DMS79 treated with DMSO at 0.1 percent for 48 hours (cell line): Measurements from ENCODE around the gene INHBE.
"Not testable (repeated sequence)": the region's sequence is repeated elsewhere in the genome, so short reads cannot be mapped to it uniquely, and the experiment has no call there.

ENCODE experiments used
- DNase-seq: peaks from one replicate; lab custom pipeline; 2025; lab: John Stamatoyannopoulos, UW

Gene INHBE

DNA sequence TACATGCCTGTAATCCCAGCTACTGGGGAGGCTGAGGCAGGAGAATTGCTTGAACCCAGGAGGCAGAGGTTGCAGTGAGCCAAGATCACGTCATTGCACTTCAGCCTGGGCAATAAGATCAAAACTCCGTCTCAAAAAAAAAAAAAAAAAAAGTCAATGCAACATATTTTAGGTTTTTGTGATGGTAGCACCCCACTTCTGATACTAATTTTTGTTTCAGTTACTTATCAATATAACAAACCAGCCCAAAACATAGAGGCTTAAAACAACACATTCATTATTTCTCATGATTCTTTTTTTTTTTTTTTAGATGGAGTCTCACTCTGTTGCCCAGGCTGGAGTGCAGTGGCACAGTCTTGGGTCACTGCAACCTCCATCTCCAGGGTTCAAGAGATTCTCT is 13.7 kb upstream of the INHBE start:
- not testable (repeated sequence) for DNase-seq

DNA sequence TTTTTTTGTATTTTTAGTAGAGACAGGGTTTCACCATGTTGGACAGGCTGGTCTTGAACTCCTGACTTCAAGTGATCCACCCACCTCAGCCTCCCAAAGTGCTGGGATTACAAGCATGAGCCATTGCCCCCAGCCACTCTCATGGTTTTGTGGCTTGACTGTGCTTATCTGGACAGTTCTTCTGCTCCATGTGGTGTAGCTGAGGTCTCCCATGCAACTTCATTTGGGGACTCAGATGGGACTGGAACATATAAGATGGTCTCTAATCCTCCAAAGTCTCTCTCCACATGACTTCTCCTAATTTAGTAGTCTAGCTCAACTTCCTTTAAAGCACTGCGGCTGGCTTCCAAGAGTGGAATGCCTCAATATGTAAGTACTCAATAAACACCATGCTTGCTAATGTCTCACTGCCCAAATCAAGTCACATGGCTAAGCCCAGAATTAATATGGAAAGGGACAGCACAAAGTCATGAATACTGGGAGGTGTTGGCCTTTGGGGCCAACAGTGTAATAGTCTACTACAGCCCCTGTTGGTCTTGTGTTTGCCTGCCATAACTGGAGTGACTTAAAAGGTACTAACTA is 13.2 kb upstream of the INHBE start:
- DNase-seq = no peak

DNA sequence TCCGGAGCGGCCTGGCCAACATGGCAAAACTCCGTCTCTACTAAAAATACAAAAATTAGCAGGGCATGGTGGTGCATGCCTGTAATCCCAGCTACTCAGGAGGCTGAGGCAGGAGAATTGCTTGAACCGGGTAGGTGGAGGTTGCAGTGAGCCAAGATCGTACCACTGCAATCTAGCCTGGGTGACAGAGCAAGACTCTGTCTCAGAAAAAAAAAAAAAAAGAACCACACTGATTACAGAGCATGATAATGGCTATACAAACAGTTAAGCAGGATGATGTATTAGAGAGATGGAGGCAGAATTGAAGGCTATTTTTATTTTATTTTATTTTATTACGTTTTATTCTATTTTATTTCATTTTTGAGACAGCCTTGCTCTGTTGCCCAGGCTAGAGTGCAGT is 10.8 kb upstream of the INHBE start:
- not testable (repeated sequence) for DNase-seq

DNA sequence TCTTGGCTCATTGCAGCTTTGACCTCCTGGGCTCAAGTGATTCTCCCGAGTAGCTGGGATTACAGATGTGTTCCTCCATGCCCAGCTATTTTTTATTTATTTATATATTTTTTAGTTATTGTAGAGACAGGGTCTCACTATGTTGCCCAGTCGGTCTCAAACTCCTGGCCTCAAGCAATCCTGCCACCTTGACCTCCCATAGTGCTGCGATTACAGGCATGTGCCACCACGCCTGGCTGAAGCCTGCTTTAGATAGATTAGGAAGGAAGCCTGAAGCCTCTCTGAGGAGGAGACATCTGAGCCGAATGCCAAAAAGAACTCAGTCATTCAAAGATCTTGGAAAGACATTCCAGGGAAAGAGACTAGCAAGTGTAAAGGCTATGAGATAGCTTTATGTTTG is 10.4 kb upstream of the INHBE start:
- DNase-seq = no peak

DNA sequence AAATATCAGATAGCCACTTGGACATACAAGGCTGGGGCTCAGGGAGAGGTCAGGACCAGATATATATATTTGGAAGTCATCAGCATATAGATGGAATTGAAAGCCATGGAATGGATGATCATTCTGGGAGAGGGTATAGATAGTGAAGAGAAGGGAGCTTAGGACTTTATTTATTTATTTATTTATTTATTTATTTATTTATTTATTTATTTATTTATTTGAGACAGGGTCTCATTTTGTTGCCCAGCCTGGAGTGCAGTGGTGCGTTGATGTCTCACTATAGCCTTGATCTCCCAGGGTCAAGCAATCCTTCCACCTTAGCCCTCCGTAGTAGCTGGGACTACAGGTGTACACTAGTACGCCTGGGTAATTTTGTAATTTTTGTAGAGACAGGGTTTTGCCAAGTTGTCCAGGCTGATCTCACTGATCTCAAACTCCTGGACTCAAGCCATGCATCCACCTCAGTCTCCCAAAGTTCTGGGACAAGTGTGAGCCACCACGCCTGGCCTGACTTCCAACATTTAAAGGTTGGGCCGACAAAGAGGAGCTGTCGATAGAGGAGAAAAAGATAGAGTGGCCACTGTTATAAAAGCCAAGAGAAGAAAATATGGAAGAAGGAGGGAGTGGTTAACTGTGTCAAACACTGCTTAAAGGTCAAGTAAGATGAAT is 8.7 kb upstream of the INHBE start:
- DNase-seq = no peak

DNA sequence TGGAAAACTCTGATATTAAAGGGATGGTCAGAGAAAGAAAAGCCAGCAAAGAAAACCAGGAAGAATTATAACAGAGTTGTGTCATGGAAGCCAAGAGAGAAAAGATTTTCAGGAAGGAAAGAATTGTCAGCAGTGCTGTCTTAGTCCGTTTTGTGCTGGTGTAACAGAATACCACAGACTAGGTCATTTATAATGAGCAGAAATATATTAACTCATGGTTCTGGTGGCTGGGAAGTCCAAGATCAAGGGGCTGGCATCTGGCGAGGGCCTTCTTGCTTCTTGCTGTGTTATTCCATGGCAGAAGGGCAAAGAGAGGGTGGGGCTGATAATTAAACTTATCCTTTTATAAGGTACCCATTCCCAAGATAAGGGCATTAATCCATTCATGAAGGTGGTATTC is 6.4 kb upstream of the INHBE start:
- DNase-seq = no peak

DNA sequence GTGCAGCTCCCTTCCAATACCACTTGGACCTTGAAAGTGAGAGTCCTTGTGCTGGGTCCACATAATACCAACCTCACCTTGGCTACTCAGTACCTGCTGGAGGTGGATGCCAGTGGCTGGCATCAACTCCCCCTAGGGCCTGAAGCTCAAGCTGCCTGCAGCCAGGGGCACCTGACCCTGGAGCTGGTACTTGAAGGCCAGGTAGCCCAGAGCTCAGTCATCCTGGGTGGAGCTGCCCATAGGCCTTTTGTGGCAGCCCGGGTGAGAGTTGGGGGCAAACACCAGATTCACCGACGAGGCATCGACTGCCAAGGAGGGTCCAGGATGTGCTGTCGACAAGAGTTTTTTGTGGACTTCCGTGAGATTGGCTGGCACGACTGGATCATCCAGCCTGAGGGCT is 5.7 kb upstream of the INHBE start:
- DNase-seq = no peak

DNA sequence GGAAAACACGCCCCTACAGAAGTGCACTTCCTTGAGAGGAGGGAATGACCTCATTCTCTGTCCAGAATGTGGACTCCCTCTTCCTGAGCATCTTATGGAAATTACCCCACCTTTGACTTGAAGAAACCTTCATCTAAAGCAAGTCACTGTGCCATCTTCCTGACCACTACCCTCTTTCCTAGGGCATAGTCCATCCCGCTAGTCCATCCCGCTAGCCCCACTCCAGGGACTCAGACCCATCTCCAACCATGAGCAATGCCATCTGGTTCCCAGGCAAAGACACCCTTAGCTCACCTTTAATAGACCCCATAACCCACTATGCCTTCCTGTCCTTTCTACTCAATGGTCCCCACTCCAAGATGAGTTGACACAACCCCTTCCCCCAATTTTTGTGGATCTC is 5.0 kb upstream of the INHBE start:
- DNase-seq = no peak

DNA sequence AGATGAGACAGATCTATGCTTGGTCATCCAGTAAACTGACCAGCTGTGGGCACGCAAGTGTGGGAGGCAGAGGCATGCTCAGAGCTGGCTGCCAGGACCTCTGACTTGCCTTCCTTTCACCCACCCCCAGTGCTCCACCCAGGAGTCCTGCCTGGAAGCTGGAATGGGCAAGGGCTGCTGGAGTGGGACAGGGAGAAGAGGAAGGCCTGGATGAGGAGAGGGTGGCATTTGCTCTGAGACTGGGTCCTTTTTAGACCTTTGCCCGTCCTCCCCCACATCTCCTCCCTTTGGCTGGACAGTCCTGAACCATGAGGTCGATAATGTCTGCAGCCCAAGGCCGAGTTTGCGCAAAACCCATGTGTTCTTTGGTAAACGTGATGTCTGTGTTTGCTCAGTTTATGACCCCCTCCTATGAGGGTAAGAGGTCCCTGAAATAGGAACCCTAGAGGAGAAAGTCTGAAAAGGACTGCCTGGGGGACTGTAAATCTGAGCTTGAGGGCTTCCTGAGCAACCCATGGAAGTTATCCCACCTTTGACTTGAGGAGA is 3.8 kb upstream of the INHBE start:
- DNase-seq = no peak

DNA sequence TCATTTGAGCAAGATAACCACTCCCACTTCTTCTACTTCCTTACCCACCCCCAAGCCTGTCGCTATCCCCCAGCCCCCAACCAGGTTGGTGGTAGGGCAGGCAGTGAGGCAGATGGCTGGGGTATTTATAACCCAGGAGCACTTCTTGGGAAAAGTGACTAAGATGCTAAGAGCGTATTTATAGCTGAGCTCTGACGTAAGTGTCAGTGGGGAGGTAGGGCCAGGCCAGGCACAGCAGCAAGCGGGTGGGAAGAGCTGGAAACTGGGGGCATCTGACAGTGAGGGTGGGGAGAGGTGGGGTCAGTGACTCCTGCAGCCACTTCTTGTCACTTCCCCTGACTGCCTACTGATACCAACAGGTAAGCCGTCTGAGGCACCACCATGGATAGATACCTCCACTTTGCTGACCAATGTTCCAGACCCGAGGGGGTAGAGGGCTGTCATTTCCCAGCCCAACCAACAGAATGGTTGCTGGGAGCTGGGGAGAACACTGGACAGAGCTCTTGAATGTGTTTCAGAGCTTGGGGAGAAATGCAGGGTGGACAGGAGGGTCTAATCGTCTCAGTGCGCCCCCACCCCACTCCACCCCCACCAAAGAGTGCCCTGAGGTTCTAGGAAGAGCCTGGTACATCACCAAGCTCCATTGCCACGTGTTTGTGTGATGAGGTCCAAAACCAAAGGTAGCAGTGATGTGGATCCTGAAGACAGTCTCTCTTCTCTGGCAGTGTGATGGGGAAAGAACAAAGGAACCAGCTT is 2.7 kb upstream of the INHBE start:
- no peak for DNase-seq

DNA sequence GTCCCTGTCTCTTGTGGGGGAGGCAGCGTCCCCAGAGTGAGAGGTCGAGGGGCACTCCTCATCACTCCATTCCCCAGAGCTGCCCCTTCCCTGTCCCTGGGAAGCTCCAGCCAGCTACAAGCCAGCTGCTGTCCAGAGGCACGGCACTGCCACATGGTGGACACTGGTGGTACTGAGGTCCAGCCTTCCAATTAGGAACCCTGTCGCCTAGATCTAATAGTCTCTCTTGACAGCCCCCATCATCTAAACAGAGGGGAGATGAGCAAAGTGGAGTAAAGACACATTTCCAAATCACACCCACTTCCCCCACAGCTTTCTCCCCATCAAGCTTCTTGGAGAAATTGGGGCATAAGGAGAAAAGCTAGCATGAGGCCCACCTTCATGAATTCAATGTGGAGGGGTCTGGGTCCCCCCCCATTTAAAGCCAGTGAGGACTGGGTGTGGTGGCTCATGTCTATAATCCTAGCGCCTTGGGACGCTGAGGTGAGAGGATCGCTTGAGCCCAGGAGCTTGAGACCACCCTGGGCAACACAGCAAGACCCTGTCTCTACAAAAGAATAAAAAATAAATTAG is 2.1 kb upstream of the INHBE start:
- DNase-seq = peak; percentile 35

DNA sequence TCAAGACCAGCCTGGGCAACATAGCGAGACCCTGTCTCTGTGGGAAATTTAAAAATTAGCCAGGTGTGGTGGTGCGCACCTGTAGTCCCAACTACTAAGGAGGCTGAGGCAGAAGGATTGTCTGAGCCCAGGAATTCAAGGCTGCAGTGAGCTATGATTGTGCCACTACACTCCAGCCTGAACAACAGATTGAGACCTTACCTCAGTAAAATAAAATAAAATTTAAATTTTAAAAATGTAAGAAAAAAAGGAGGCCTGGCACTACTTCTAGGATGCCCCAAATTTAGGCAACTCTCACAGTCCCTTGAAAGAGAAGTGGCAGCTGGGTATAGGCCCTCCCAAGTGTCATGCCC is 918 bp upstream of the INHBE start:
- DNase-seq = no peak

DNA sequence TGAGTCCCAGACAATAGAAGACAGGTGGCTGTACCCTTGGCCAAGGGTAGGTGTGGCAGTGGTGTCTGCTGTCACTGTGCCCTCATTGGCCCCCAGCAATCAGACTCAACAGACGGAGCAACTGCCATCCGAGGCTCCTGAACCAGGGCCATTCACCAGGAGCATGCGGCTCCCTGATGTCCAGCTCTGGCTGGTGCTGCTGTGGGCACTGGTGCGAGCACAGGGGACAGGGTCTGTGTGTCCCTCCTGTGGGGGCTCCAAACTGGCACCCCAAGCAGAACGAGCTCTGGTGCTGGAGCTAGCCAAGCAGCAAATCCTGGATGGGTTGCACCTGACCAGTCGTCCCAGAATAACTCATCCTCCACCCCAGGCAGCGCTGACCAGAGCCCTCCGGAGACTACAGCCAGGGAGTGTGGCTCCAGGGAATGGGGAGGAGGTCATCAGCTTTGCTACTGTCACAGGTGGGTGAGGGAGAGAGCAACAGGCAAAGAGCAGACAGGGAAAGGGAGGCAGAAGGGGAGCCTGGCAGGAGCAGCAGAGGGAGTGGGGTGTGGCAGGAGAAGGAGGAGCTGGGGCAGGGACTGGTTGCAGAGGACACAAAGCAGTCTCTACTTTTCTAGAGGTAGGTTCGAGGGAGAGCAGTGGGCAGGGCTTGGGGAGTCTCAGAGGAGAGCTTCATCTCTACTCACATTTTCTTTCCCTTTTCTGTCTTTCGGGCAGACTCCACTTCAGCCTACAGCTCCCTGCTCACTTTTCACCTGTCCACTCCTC is 452 bp downstream of the INHBE start:
- no peak for DNase-seq

DNA sequence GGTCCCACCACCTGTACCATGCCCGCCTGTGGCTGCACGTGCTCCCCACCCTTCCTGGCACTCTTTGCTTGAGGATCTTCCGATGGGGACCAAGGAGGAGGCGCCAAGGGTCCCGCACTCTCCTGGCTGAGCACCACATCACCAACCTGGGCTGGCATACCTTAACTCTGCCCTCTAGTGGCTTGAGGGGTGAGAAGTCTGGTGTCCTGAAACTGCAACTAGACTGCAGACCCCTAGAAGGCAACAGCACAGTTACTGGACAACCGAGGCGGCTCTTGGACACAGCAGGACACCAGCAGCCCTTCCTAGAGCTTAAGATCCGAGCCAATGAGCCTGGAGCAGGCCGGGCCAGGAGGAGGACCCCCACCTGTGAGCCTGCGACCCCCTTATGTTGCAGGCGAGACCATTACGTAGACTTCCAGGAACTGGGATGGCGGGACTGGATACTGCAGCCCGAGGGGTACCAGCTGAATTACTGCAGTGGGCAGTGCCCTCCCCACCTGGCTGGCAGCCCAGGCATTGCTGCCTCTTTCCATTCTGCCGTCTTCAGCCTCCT is 1.1 kb downstream of the INHBE start:
- peak; percentile 55 for DNase-seq

DNA sequence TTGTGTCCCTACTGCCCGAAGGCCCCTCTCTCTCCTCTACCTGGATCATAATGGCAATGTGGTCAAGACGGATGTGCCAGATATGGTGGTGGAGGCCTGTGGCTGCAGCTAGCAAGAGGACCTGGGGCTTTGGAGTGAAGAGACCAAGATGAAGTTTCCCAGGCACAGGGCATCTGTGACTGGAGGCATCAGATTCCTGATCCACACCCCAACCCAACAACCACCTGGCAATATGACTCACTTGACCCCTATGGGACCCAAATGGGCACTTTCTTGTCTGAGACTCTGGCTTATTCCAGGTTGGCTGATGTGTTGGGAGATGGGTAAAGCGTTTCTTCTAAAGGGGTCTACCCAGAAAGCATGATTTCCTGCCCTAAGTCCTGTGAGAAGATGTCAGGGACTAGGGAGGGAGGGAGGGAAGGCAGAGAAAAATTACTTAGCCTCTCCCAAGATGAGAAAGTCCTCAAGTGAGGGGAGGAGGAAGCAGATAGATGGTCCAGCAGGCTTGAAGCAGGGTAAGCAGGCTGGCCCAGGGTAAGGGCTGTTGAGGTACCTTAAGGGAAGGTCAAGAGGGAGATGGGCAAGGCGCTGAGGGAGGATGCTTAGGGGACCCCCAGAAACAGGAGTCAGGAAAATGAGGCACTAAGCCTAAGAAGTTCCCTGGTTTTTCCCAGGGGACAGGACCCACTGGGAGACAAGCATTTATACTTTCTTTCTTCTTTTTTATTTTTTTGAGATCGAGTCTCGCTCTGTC is 1.8 kb downstream of the INHBE start:
- DNase-seq = no peak

DNA sequence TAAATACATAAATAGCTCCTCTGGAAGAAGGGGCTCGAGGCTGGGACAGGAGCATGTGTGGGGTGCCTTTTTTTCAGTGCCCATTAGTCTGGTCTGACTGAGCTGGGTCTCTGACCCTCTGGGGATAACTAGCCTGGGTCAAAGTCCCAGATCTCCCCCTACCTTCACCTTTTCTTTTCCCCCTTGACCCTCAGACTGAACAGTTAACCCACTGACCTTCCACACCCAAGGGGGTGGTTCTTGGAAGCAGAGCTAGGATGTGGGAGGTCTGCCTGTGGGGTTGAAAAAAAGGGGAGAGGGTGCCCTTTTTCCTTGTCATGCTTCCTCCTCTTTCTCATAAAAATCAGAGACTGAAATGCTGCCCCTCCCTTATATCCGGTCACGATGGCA is 3.6 kb downstream of the INHBE start:
- no peak for DNase-seq

DNA sequence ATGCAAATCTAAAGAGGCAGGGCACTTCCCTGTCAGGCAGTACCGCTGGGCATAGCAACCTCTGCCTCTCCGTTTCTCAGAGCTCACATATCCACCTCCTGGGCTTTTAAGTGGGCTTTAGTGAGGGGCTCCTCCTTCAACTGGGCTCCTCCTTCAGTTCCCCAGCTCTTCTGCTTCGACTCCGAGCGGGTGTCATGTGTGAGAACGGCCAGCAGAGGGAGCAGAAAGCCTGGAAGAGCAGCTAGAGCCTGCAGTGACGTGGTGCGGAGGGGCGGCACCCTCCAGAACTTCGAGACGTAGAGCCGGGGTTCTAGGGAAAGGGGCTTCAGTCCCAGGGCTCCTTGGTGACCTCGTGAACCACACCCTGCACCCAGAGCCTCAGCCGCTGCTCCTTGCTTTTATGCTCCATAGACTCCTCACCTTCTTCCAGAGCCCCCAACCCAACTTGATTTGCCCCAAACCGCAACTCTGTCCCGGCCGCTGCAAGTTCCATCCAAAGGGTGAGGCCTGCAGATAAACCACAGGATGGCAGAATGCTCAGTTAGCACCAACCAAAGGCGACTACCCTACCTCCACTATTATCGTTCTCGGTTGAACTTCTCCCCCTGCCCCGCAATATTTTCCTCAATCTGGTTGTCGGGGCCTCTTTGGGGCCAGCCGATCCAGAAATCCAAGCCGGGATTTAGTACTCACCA is 4.1 kb downstream of the INHBE start:
- DNase-seq = peak; percentile 84

DNA sequence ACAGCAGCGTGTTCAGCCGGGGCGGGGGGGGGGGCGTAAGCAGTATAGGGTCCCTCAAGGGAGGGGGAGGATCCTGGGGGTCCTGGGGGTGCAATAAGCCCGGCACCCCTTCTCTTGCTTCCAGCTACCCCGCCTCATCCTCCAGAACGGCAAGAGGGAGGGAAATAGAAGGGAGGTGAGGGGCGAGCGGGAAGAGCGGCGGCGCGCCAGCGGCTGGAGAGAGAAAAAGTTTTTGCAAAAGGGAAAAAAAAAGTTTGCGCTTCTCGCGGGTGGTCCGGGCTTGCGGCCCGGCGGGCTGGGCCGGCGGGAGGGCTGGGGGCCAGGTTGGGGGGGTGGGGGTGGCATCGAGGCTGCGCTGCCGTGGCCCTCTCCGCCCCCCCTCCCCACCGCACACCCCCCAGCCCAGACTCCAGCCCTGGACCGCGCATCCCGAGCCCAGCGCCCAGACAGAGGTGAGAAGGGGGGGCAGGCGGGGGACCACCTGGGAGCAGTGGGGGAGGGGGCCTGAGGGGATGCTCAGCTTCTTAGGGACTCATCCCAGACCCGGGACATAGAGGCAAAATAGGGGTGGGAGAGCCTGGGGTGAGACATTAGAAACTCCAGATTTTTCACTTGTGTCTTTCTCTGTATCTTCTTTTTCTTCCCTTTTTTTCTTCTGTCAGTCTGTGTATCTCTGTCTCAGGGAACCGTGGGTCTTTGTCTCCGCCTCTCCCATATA is 4.8 kb downstream of the INHBE start, which contains the start of gene GLI1:
Gene GLI1 (plus strand): TSS at position 36 of the 718 bp plus-strand sequence. CDS start 3,907 bp downstream, outside the sequence.
- no peak for DNase-seq

DNA sequence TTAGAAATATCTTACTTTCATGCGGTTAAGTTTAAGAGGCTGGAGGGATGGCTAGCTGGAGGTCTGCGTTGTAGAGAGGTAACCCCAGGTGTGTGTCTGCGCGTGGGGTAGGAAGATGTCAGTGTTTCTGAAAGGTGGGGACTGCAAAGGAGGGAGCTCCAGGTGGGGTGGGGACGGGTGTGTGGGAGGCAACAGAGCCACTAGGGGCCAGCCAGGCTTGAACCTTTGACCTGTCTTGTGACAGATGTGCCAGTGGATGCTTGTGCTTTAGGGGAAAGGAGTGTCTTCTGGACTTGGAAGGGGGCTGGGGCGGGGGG is 5.3 kb downstream of the INHBE start:
- DNase-seq = no peak

DNA sequence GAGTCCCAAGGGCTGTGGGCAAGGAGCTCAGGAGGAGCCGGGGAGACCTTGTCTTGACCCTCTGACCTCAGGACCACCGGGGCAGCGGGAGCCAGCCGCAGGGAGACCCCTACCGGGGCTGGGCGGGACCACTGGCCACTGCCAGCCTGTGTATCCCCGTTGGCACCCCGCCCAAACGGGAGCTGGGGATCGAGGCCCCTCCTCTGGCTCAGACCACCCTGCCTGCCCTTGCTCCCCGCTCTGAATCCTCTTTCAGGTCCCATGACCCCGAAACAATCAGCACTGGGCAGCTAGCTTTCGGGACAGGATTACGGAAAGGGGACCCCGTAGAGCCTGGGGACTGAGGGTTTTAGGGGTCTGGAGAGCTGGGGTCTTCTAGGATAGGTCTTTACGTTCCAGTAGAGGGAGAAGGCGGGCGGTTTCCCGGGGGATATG is 5.8 kb downstream of the INHBE start:
- no peak for DNase-seq
